Mesothelial cell of epicardium (in vitro differentiated cells): ENCODE data around the gene ZNF581. TPM values are rescaled to one million over a fixed set of nuclear protein-coding genes. Genes with fewer than 3 reads are reported as not detected.

ENCODE experiments used
- DNase-seq, 2 experiments: peaks; one replicate each; pipeline ENCODE4 v3.0.0; 2021; ENCODE audit warnings: low spot score in 2 of 2; ENCODE audit not compliant: unreplicated experiment in 2 of 2
- H3K27ac Mint-ChIP-seq: 2 replicates; pipeline ENCODE4 v1.8.0; 2021; ENCODE audit warnings: mixed read lengths
- H3K27me3 Mint-ChIP-seq: 2 replicates; pipeline ENCODE4 v1.8.0; 2021; ENCODE audit warnings: low read depth, mixed read lengths
- H3K36me3 Mint-ChIP-seq: 2 replicates; pipeline ENCODE4 v1.8.0; 2021; ENCODE audit warnings: mixed read lengths
- H3K4me1 Mint-ChIP-seq: 2 replicates; pipeline ENCODE4 v1.8.0; 2021; ENCODE audit warnings: mixed read lengths
- H3K4me3 Mint-ChIP-seq: 2 replicates; pipeline ENCODE4 v1.8.0; 2021; ENCODE audit warnings: mild to moderate bottlenecking, moderate library complexity, mixed read lengths
- H3K9me3 Mint-ChIP-seq: 2 replicates; pipeline ENCODE4 v1.8.0; 2021; ENCODE audit warnings: mixed read lengths
- total RNA-seq: library from RNA; stranded (reverse); gene quantifications from 3 replicates; pipeline ENCODE4 v1.2.1, GENCODE V29; 2021
- TF ChIP-seq, protein P1 (sequence below): fragments of 200-600 bp; sonication (generic); IDR thresholded peaks from one replicate; pipeline ENCODE4 v1.5.0; 2021; ENCODE audit warnings: antibody characterized with exemption; ENCODE audit not compliant: unreplicated experiment

The ZNF581 gene
- total RNA-seq, 1 donor from 2014 or later = 42.6 TPM

DNA sequence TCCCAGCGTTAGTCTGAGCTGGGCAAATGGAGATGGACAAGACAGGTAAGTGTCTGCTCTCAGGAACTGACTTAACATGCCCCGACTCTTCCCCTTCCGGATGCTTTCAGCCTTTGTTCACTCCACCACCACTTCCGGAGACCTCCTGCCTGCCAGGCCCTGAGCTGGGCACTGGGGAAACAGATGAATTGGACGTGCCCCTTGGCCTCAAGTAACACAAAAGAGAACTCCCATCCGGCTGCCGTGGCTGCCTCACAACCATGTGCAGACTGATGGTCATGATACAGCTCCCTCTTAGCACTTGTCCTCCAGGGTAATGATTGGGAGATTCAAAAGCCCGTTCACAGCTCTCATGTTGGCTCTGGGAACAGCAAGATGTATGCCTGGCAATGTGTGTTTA lies 26.0 kb upstream of the ZNF581 start:
- TF ChIP-seq, protein P1, sequence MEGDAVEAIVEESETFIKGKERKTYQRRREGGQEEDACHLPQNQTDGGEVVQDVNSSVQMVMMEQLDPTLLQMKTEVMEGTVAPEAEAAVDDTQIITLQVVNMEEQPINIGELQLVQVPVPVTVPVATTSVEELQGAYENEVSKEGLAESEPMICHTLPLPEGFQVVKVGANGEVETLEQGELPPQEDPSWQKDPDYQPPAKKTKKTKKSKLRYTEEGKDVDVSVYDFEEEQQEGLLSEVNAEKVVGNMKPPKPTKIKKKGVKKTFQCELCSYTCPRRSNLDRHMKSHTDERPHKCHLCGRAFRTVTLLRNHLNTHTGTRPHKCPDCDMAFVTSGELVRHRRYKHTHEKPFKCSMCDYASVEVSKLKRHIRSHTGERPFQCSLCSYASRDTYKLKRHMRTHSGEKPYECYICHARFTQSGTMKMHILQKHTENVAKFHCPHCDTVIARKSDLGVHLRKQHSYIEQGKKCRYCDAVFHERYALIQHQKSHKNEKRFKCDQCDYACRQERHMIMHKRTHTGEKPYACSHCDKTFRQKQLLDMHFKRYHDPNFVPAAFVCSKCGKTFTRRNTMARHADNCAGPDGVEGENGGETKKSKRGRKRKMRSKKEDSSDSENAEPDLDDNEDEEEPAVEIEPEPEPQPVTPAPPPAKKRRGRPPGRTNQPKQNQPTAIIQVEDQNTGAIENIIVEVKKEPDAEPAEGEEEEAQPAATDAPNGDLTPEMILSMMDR = no peak
- no peaks in the 10 kb centered on the region for H3K9me3 Mint-ChIP-seq

DNA sequence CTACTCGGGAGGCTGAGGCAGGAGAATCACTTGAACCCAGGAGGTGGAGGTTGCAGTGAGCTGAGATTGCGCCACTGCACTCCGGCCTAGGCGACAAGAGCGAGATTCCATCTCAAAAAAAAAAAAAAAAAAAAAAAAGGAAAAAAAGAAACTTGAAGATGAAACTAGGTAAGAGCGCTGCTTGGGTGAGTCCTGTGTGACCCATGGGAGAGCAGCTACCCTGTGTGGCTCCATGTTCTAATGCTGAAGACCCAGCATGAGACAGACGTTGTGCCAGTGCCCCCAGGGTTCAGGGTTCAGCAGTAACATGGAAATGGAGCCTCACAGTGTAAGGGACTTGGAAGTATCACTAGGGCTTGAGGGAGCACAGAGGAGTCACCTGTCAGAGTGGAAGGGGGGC lies 25.0 kb upstream of the ZNF581 start:
- Mint-ChIP-seq H3K4me1 (peaks cover 3% of the 10 kb centered on the region), H3K4me3 (no peak overlapping the region), H3K27me3 (no peaks in the 10 kb centered on the region), H3K27ac (no peak overlapping the region), H3K9me3 (no peaks in the 10 kb centered on the region), H3K36me3 (peaks cover 21% of the 10 kb centered on the region)
- DNase-seq = no peak
- TF ChIP-seq, protein P1 = no peak

More for the DNA sequence above, 26.0 kb upstream of the ZNF581 start:
- peaks cover 26% of the 10 kb centered on the region for H3K36me3 Mint-ChIP-seq
- no peaks in the 10 kb centered on the region for H3K27me3 Mint-ChIP-seq
- H3K4me3 Mint-ChIP-seq = no peak overlapping the region
- H3K4me1 Mint-ChIP-seq = no peaks in the 10 kb centered on the region
- DNase-seq = no peak
- H3K27ac Mint-ChIP-seq = no peak overlapping the region

DNA sequence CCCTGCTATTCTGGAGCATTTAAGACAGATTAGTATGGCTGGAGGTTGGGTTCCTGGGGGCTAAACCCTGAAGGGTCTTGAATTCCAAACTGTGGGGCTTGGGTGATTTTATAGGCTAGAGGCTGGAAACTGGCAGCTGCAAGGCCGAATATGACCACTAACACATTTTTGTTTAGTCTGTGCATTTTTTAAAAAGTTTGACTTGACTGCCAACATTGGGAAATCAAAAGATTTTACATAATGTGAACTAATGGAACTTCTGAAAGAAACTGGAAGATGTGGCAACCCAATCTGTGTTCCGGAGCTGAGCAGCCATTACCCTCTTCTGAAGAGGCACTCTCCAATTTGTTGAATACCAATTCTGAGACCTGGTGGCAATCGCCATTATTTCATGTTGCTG lies 24.2 kb upstream of the ZNF581 start:
- no peak for DNase-seq
- H3K9me3 Mint-ChIP-seq = no peaks in the 10 kb centered on the region
- TF ChIP-seq, protein P1 = no peak
- H3K27ac Mint-ChIP-seq = no peak overlapping the region
- no peak overlapping the region for H3K4me3 Mint-ChIP-seq
- H3K36me3 Mint-ChIP-seq = peaks cover 23% of the 10 kb centered on the region
- H3K27me3 Mint-ChIP-seq = no peaks in the 10 kb centered on the region
- peaks cover 9% of the 10 kb centered on the region for H3K4me1 Mint-ChIP-seq

DNA sequence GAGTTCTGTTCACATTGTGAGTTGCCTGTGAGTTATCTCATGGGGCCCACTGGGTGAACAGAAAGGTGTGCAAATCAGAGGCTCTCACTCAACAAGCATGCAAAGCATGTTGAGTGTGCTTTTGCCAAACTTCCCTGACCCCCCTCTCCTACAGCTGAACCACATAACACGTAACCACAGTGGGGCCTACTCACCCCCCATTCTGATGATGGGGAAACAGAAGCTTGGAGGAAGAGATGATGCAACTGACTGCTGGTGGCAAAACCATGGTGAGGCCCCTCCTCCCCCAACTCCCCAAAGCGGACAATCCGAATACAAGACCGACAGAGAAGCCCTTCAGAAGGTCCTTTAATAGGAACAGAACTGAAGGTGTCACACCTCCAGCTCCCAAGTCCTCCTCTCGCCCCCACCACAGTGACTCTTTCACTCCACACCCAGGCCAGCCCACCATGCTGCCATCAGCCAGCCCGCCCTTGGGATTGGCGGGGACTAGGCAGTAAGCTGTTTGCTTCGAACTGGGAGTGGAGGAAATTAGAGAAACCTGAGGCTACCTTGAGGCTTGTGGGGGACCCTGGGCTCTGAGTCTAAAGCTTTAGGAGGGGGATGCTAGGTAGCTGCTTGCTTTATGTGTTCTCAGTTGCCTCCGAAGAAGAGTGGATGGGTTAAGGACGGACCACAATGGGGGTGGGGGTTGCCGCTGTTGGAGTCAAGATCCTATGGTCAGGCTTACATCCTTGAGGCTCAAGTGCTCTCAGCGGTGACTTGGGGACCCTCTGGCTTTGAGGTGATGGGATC lies 22.8 kb upstream of the ZNF581 start:
- TF ChIP-seq, protein P1 = no peak
- Mint-ChIP-seq H3K27ac (no peak overlapping the region), H3K4me3 (no peak overlapping the region), H3K27me3 (no peaks in the 10 kb centered on the region), H3K9me3 (no peaks in the 10 kb centered on the region), H3K36me3 (peaks cover 21% of the 10 kb centered on the region), H3K4me1 (peaks cover 14% of the 10 kb centered on the region)
- no peak for DNase-seq

DNA sequence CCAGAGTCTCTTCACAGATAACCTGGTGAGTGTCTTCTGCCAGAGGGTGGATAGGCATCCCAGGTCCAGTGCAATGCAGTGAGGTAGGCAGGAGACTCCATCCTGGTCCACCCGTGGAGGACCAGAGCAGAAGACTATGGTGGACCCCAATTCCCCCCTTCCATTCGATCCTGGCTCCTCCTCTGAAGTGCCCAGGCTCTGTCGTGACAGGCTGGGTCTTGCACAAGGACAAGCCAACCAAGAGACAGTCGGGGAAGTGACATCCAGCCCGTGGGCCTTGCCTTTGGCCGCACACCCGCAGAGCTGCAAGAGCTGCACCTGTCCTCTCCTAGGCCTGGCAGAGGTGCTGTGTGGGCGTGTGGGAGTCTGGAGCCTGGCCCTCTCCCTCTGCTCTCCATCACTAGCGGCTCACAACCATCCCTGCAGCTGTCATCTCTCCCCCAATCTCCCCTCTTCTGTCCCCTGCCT lies 22.2 kb upstream of the ZNF581 start:
- peaks cover 21% of the 10 kb centered on the region for H3K36me3 Mint-ChIP-seq
- H3K9me3 Mint-ChIP-seq = no peaks in the 10 kb centered on the region
- no peak overlapping the region for H3K27ac Mint-ChIP-seq
- DNase-seq = no peak
- H3K4me3 Mint-ChIP-seq = no peak overlapping the region
- no peaks in the 10 kb centered on the region for H3K27me3 Mint-ChIP-seq
- TF ChIP-seq, protein P1 = no peak
- peaks cover 14% of the 10 kb centered on the region for H3K4me1 Mint-ChIP-seq
